Bronchial epithelial cell (primary cell): ENCODE results near the gene GCH1. TPM values are rescaled to one million over a fixed set of nuclear protein-coding genes. Genes with fewer than 3 reads are reported as not detected.
"Not testable (repeated sequence)": the region's sequence is repeated elsewhere in the genome, so short reads cannot be mapped to it uniquely, and the experiment has no call there.

ENCODE experiments used
- DNase-seq: peaks from one replicate; pipeline ENCODE4 v3.0.0-alpha.2; 2010; ENCODE audit warnings: low read depth
- FAIRE-seq: peaks from 2 replicates; lab custom pipeline; 2011; peaks lifted over from hg19 to GRCh38; lab: Jason Lieb, UNC
- H3K27me3 ChIP-seq: 2 replicates; pipeline ENCODE4 v1.5.1; 2011; ENCODE audit warnings: low read length; ENCODE audit not compliant: control insufficient read depth, insufficient read depth
- H3K36me3 ChIP-seq: 2 replicates; pipeline ENCODE4 v1.5.1; 2011; ENCODE audit warnings: low read length; ENCODE audit not compliant: control insufficient read depth, insufficient read depth
- H3K4me3 ChIP-seq: 2 replicates; pipeline ENCODE4 v1.5.1; 2011; ENCODE audit warnings: mild to moderate bottlenecking, low read depth, low read length, control low read depth
- CTCF ChIP-seq: IDR thresholded peaks from 2 replicates; pipeline ENCODE4 v1.5.1; 2011; ENCODE audit warnings: mild to moderate bottlenecking, moderate library complexity, low read length, control low read depth, inconsistent platforms; ENCODE audit not compliant: insufficient read depth, severe bottlenecking
- total RNA-seq: library from RNA; depleted of rRNA; stranded (reverse); fragments of >200 nt; gene quantifications from 2 replicates; pipeline ENCODE4 v1.2.1, GENCODE V29; 2014

GCH1 gene
- total RNA-seq, 1 donor from 2014 or later, result 9.0 TPM

GRCh38 chr14:54882521-54882920, 20.1 kb downstream of the GCH1 start:
- Histone ChIP-seq H3K4me3 (no peak overlapping the region), H3K36me3 (no peaks in the 10 kb centered on the region), H3K27me3 (no peaks in the 10 kb centered on the region)
- TF ChIP-seq CTCF, result no peak
- no peak for FAIRE-seq
- DNase-seq, result no peak

GRCh38 chr14:54881761-54882401, 20.7 kb downstream of the GCH1 start:
- no peak for DNase-seq
- FAIRE-seq, result no peak
- Histone ChIP-seq H3K36me3 (no peaks in the 10 kb centered on the region), H3K27me3 (no peaks in the 10 kb centered on the region), H3K4me3 (peak overlapping the region; percentile 38)
- no peak for TF ChIP-seq CTCF

GRCh38 chr14:54881235-54881760, 21.3 kb downstream of the GCH1 start:
- no peak for TF ChIP-seq CTCF
- Histone ChIP-seq H3K4me3 (peak overlapping the region; percentile 38), H3K27me3 (no peaks in the 10 kb centered on the region), H3K36me3 (no peaks in the 10 kb centered on the region)
- DNase-seq, result peak; percentile 72
- peak; percentile 40 for FAIRE-seq

- no peak for TF ChIP-seq CTCF
- FAIRE-seq, result no peak
- Histone ChIP-seq H3K27me3 (no peaks in the 10 kb centered on the region), H3K36me3 (no peaks in the 10 kb centered on the region), H3K4me3 (no peak overlapping the region)
- no peak for DNase-seq
These were observed 25.0 kb downstream of the GCH1 start for GRCh38 chr14:54877703-54878021.

GRCh38 chr14:54877015-54877702, 25.5 kb downstream of the GCH1 start:
- Histone ChIP-seq H3K27me3 (no peaks in the 10 kb centered on the region), H3K36me3 (no peaks in the 10 kb centered on the region), H3K4me3 (no peak overlapping the region)
- FAIRE-seq (no peak), DNase-seq (no peak)
- no peak for TF ChIP-seq CTCF

GRCh38 chr14:54875648-54876047, 27.0 kb downstream of the GCH1 start:
- H3K36me3 ChIP-seq, H3K27me3 ChIP-seq, H3K4me3 ChIP-seq, DNase-seq, FAIRE-seq: not testable (repeated sequence)

GRCh38 chr14:54870154-54871090, 32.2 kb downstream of the GCH1 start:
- H3K4me3 ChIP-seq, result peak overlapping the region; percentile 45
- DNase-seq, H3K36me3 ChIP-seq, FAIRE-seq, H3K27me3 ChIP-seq: not testable (repeated sequence)
